ENCODE measurements around the gene SLC13A3.

DNA sequence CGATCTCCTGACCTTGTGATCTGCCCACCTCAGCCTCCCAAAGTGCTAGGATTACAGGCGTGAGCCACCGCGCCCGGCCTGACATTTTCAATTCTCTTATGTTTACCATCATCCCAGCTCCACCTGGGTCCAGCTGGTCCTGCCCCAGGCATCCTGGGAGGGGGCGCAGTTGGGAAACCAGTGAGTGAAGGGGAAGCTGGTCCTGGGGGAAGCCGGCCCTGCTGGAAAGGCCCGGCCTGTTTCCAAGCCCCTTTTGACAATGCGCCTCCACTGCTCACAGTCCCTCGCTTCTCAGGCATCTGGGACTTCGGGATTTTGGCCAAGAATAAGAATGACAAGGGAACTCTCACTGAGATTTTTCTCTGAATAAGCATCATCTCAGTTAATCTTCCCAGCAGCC lies 14.2 kb downstream of the SLC13A3 start:
- TF ChIP-seq, protein P1, sequence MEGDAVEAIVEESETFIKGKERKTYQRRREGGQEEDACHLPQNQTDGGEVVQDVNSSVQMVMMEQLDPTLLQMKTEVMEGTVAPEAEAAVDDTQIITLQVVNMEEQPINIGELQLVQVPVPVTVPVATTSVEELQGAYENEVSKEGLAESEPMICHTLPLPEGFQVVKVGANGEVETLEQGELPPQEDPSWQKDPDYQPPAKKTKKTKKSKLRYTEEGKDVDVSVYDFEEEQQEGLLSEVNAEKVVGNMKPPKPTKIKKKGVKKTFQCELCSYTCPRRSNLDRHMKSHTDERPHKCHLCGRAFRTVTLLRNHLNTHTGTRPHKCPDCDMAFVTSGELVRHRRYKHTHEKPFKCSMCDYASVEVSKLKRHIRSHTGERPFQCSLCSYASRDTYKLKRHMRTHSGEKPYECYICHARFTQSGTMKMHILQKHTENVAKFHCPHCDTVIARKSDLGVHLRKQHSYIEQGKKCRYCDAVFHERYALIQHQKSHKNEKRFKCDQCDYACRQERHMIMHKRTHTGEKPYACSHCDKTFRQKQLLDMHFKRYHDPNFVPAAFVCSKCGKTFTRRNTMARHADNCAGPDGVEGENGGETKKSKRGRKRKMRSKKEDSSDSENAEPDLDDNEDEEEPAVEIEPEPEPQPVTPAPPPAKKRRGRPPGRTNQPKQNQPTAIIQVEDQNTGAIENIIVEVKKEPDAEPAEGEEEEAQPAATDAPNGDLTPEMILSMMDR (IDR thresholded peaks at IDR 0.05): no peak
- no peak for TF ChIP-seq POLR2AphosphoS5 (IDR thresholded peaks at IDR 0.05)
- TF ChIP-seq POLR2A (IDR thresholded peaks at IDR 0.05): no peak
- TF ChIP-seq EP300 (IDR thresholded peaks at IDR 0.05): no peak

All from suprapubic skin (tissue), 4 donors.